Endothelial cell of umbilical vein (primary cell): ENCODE measurements around the gene ZNF701. TPM values are rescaled to one million over a fixed set of nuclear protein-coding genes. Genes with fewer than 3 reads are reported as not detected.

Source experiments
- BruUV-seq: library from RNA; stranded (reverse); fragments of 400-500 nt; replicated peaks from 2 replicates; lab custom pipeline; 2021; lab: Mats Ljungman, UMichigan
- CTCF ChIA-PET: fragments of 300-600, 350-600 bp; sonication (Branson Sonifier 250); formaldehyde crosslinking; loops from one replicate; lab custom pipeline; 2021; ENCODE audit warnings: antibody characterized with exemption, inconsistent platforms; lab: Charles Lee
- POLR2A ChIA-PET: fragments of 300-600, 350-600 bp; sonication (Branson Sonifier 250); formaldehyde crosslinking; loops from one replicate; lab custom pipeline; 2021; ENCODE audit warnings: antibody characterized with exemption, inconsistent platforms; lab: Charles Lee
- DNase-seq: peaks from one replicate; pipeline ENCODE4 v3.0.0-alpha.2; 2011; ENCODE audit warnings: low read depth, low spot score
- FAIRE-seq: peaks from 2 replicates; lab custom pipeline; 2011; peaks lifted over from hg19 to GRCh38; lab: Jason Lieb, UNC
- H2AFZ ChIP-seq: 2 replicates; pipeline ENCODE4 v1.6.0; 2012; ENCODE audit warnings: low read depth, low read length, control low read depth, inconsistent platforms
- H3K27ac ChIP-seq: 2 replicates; pipeline ENCODE4 v1.5.1; 2011; ENCODE audit warnings: low read depth, mild to moderate bottlenecking, control low read depth, low read length, moderate library complexity; ENCODE audit not compliant: insufficient read depth
- H3K27me3 ChIP-seq, 2 experiments: 2 replicates each; pipeline versions ENCODE4 v1.6.0 to v1.6.1; 2011; ENCODE audit warnings: low read length in 2 of 2, mixed read lengths in 1 of 2; ENCODE audit not compliant: control insufficient read depth in 2 of 2, insufficient read depth in 2 of 2
- H3K36me3 ChIP-seq, 2 experiments: 2 replicates in 1 of 2; 3 replicates in 1 of 2; pipeline ENCODE4 v1.5.1; 2011; ENCODE audit warnings: low read length in 2 of 2, mild to moderate bottlenecking in 1 of 2, moderate library complexity in 1 of 2; ENCODE audit not compliant: control insufficient read depth in 2 of 2, insufficient read depth in 2 of 2; ENCODE audit errors: extremely low read depth in 1 of 2
- H3K4me1 ChIP-seq: 3 replicates; pipeline ENCODE4 v1.5.1; 2011; ENCODE audit warnings: mild to moderate bottlenecking, low read length; ENCODE audit not compliant: control insufficient read depth, insufficient read depth; ENCODE audit errors: extremely low read depth
- H3K4me2 ChIP-seq: 2 replicates; pipeline ENCODE4 v1.6.1; 2011; ENCODE audit warnings: low read length, control low read depth, mixed read lengths; ENCODE audit not compliant: insufficient read depth
- H3K4me3 ChIP-seq, 3 experiments: fragments of 200-600 bp in 1 of 3; sonication (generic), shearing (Covaris generic) in 1 of 3; replicated peaks in 1 of 3; 2 replicates each; pipeline ENCODE4 v1.5.1; 2011 to 2016; ENCODE audit warnings: control low read depth in 3 of 3, low read length in 3 of 3, mild to moderate bottlenecking in 2 of 3, inconsistent platforms in 1 of 3, low read depth in 1 of 3, moderate library complexity in 1 of 3; ENCODE audit not compliant: insufficient read depth in 1 of 3
- H3K79me2 ChIP-seq: 2 replicates; pipeline ENCODE4 v1.6.0; 2012; ENCODE audit warnings: low read length, inconsistent platforms; ENCODE audit not compliant: control insufficient read depth, insufficient read depth
- H3K9ac ChIP-seq: replicated peaks from 2 replicates; pipeline ENCODE3; 2011; ENCODE audit warnings: low read length, control low read depth; ENCODE audit not compliant: insufficient read depth; ENCODE audit errors: extremely low read depth
- H3K9me1 ChIP-seq: replicated peaks from 3 replicates; pipeline ENCODE4 v1.6.0; 2011; ENCODE audit warnings: mild to moderate bottlenecking, low read length; ENCODE audit not compliant: control insufficient read depth, insufficient read depth; ENCODE audit errors: extremely low read depth
- H3K9me3 ChIP-seq: replicated peaks from 2 replicates; pipeline ENCODE4 v1.5.1; 2012; ENCODE audit warnings: low read length, inconsistent platforms; ENCODE audit not compliant: control insufficient read depth, insufficient read depth
- H4K20me1 ChIP-seq: replicated peaks from 2 replicates; pipeline ENCODE3; 2011; ENCODE audit warnings: mild to moderate bottlenecking, low read length; ENCODE audit not compliant: control insufficient read depth, insufficient read depth; ENCODE audit errors: extremely low read depth
- CTCF ChIP-seq, 2 donors: IDR thresholded peaks; 1 replicate in 1 of 2; 2 replicates in 1 of 2; pipeline ENCODE4 v1.5.1; 2011; ENCODE audit warnings: low read length in 2 of 2, mild to moderate bottlenecking in 2 of 2, moderate library complexity in 2 of 2, control low read depth in 1 of 2, inconsistent platforms in 1 of 2, low read depth in 1 of 2; ENCODE audit not compliant: insufficient read depth in 1 of 2; ENCODE audit errors: extremely low read depth in 1 of 2
- EZH2 ChIP-seq: IDR thresholded peaks from 2 replicates; pipeline ENCODE4 v1.6.1; 2012; ENCODE audit warnings: borderline replicate concordance, low read depth, mild to moderate bottlenecking, moderate library complexity, low read length, inconsistent platforms; ENCODE audit not compliant: severe bottlenecking
- FOS ChIP-seq: IDR thresholded peaks from 2 replicates; pipeline ENCODE4 v1.6.1; 2011; ENCODE audit warnings: mild to moderate bottlenecking, low read length, moderate library complexity, borderline replicate concordance; ENCODE audit not compliant: insufficient read depth
- GATA2 ChIP-seq: IDR thresholded peaks from 2 replicates; pipeline ENCODE4 v1.7.0; 2011; ENCODE audit warnings: low read depth, mild to moderate bottlenecking, moderate library complexity, mixed read lengths, low read length; ENCODE audit not compliant: insufficient read length, insufficient read depth
- JUN ChIP-seq: IDR thresholded peaks from 2 replicates; pipeline ENCODE4 v1.6.1; 2011; ENCODE audit warnings: borderline replicate concordance, low read depth; ENCODE audit not compliant: insufficient read length, insufficient read depth
- MAX ChIP-seq: IDR thresholded peaks from 2 replicates; pipeline ENCODE4 v1.6.1; 2011; ENCODE audit not compliant: insufficient read depth, insufficient read length
- MYC ChIP-seq: IDR thresholded peaks from one replicate; pipeline ENCODE4 v1.6.1; 2011; ENCODE audit warnings: mild to moderate bottlenecking, low read depth, low read length
- POLR2A ChIP-seq: IDR thresholded peaks from 2 replicates; pipeline ENCODE4 v1.6.1; 2012; ENCODE audit warnings: low read depth, mild to moderate bottlenecking, control low read depth, low read length
- POLR2AphosphoS5 ChIP-seq: IDR thresholded peaks from 2 replicates; pipeline ENCODE4 v1.6.1; 2012; ENCODE audit warnings: low read depth, mild to moderate bottlenecking, control low read depth, low read length, moderate library complexity; ENCODE audit not compliant: insufficient read depth
- dilution Hi-C: fragments of 300-500 bp; cut with MboI; formaldehyde crosslinking; loops from one replicate; pipeline ENCODE4 v1.15.0; 2019; ENCODE audit warnings: low sequenced_read_pairs; ENCODE audit not compliant: extremely low pct_ligation_motif_present
- intact Hi-C: fragments of 100-400 bp; cut with micrococcal nuclease; formaldehyde crosslinking; loops from one replicate; pipeline ENCODE4 v1.10.0; 2022
- polyA plus RNA-seq, 4 experiments: library from polyadenylated mRNA; depleted of rRNA in 3 of 4; stranded (reverse) in 3 of 4; unstranded in 1 of 4; fragments of >200 nt; gene quantifications; 2 replicates each; pipeline versions ENCODE4 v1.2.1 to v1.2.3, GENCODE V29; 2011 to 2012; ENCODE audit warnings: missing spikeins in 1 of 4
- total RNA-seq: library from RNA; stranded (reverse); gene quantifications from 2 replicates; pipeline ENCODE4 v1.2.3, GENCODE V29; 2021

ZNF701 gene
- total and polyA plus RNA-seq, 2 donors (not counting 3 experiments of a cell fraction or from before 2014, with no cell fraction given) = 4.4 to 12.1 TPM

GRCh38 chr19:52566588-52566987, 3.5 kb upstream of the ZNF701 start:
- Histone ChIP-seq H3K36me3 (peaks cover 0 to 1% of the 10 kb centered on the region in 2 experiments), H3K79me2 (peaks cover 6% of the 10 kb centered on the region), H3K4me1 (no peaks in the 10 kb centered on the region), H3K9ac (no peak overlapping the region), H3K27ac (no peak overlapping the region), H3K9me3 (no peaks in the 10 kb centered on the region), H3K9me1 (no peaks in the 10 kb centered on the region), H4K20me1 (no peaks in the 10 kb centered on the region), H2AFZ (no peak overlapping the region), H3K4me2 (no peak overlapping the region), H3K27me3 (no peaks in the 10 kb centered on the region), H3K4me3 (no peak overlapping the region)
- dilution Hi-C loops (no loop called here), intact Hi-C loops (no loop called here)
- POLR2A ChIA-PET = no interaction called here
- no peak for FAIRE-seq
- CTCF ChIA-PET = interaction anchor here (1.0 kb wide), 1 partner anchor 197 kb away, joined by 3 read pairs; the partner anchor contains the start of gene ZNF880
- no peak for TF ChIP-seq CTCF (IDR thresholded peaks at IDR 0.05; ENCODE audit: extremely low read depth in 1 of 2, insufficient read depth in 1 of 2, low read depth in 1 of 2, low read length in 2 of 2)
- no peak for TF ChIP-seq MYC
- TF ChIP-seq FOS = no peak
- peak; percentile 17 for TF ChIP-seq JUN
- no peak for TF ChIP-seq EZH2
- no TSS peak for BruUV-seq
- peak; percentile 18 for DNase-seq

- TF ChIP-seq CTCF (IDR thresholded peaks at IDR 0.05; ENCODE audit: extremely low read depth in 1 of 2, insufficient read depth in 1 of 2, low read depth in 1 of 2, low read length in 2 of 2) (no peak), FOS (no peak), JUN (no peak), POLR2AphosphoS5 (no peak), POLR2A (no peak), MYC (no peak), GATA2 (no peak), MAX (no peak), EZH2 (no peak)
- no peak overlapping the region for H3K27ac ChIP-seq
- no peak for FAIRE-seq
- peaks cover 6% of the 10 kb centered on the region for H3K79me2 ChIP-seq
- no peak overlapping the region for H3K9ac ChIP-seq
- no peaks in the 10 kb centered on the region for H3K9me3 ChIP-seq
- no peak overlapping the region for H3K4me2 ChIP-seq
- H3K36me3 ChIP-seq = peaks cover 0 to 5% of the 10 kb centered on the region in 2 experiments
- H3K9me1 ChIP-seq = no peaks in the 10 kb centered on the region
- ChIA-PET POLR2A (no interaction called here), CTCF (no interaction called here)
- dilution Hi-C loops (no loop called here), intact Hi-C loops (no loop called here)
- H3K4me1 ChIP-seq = no peaks in the 10 kb centered on the region
- no peaks in the 10 kb centered on the region for H3K27me3 ChIP-seq
- H4K20me1 ChIP-seq = no peaks in the 10 kb centered on the region
- no TSS peak for BruUV-seq
- no peak overlapping the region for H2AFZ ChIP-seq
- DNase-seq = no peak
- H3K4me3 ChIP-seq = no peak overlapping the region
Measured at GRCh38 chr19:52567921-52568320, 2.2 kb upstream of the ZNF701 start.
